HG03064 (cell line): ENCODE data around the gene PFDN4.

Experiments used
- ATAC-seq: cut with Tn5 transposase; IDR thresholded peaks from one replicate; pipeline ENCODE4 v1.9.1; 2021; ENCODE audit warnings: low read depth; ENCODE audit not compliant: unreplicated experiment

Gene PFDN4

DNA sequence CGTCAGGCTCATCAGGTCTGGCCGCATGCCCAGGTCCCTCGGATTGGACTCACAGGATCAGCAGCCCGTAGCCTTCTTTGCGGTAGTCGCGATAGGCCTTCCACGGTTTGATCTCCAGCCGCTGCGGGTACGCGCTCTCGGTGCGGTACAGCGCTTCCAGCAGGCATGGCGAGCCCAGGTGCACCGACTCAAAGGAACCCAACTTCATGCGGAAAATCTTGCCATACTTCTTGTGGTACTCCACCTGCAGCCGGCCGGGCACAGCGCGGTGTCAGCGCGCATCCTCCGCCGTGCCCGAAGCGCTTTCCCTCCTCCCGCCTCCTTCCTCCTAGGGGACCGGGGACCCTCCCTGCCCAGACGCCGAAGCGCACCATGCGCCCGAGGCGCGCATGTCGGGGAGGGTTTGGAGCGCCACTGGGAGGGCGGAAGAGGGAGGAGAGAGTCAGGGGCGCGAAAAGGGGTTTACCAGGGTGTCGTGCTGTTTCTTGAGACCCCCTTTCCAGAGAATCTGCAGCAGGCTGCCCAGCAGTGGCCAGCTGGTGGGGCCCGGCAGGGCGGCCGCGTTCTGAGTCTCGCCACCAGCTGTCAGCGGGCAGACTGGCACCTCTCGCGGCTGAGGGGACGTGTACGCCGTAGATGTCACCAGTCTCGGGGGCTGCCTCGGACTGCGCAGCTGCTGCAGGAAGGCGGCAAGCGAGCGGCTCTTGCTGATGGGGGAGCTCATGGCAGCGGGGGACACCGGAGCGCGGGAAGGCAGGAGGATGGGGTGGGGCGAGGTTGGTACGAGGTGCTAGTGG, 34.8 kb upstream of the PFDN4 start:
- ATAC-seq: no peak

DNA sequence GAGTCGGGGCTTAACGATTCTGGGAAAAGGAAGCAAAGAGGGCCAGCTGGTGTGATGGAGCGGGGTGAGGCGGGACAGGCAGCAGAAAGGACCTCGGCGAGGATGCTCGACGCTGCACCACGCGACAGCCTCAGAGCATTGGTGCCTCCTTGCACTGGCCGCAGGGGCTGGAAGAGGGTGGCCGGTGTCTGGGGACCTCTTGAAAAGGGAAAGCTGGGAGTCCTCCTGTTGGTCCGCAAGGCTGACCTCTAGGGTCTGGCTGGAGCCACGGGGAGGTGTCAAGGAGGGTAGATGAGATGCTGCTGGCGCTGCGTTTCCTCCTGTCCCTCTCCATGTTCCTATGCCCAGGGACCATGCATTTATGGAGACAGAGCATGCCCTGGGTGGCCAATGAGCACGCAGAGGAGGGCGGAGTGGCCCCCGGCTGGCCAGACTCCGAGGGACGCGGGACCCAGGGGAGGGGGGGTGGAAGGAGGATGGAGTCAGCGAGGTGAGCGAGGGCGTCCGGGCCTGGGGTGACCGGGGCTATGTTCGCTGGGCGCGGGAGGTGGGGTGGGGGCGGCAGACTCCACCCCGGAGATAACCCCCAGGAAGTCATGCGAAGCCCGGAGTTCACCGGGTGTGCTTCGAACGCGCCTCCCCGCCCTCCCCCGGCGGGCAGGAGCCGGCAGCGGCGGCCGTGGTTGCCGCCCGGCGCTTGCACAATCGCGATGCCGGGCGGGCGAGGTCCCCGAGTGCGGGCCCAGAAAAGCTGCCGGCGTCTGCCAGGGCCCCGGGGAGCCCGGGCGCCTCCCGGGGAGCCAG, 34.0 kb upstream of the PFDN4 start, which contains the start of gene CYP24A1:
Gene CYP24A1, minus strand, starts transcription at position 334 of the 804 bp plus-strand sequence. CDS start 407 bp downstream, outside the sequence.
- no peak for ATAC-seq

DNA sequence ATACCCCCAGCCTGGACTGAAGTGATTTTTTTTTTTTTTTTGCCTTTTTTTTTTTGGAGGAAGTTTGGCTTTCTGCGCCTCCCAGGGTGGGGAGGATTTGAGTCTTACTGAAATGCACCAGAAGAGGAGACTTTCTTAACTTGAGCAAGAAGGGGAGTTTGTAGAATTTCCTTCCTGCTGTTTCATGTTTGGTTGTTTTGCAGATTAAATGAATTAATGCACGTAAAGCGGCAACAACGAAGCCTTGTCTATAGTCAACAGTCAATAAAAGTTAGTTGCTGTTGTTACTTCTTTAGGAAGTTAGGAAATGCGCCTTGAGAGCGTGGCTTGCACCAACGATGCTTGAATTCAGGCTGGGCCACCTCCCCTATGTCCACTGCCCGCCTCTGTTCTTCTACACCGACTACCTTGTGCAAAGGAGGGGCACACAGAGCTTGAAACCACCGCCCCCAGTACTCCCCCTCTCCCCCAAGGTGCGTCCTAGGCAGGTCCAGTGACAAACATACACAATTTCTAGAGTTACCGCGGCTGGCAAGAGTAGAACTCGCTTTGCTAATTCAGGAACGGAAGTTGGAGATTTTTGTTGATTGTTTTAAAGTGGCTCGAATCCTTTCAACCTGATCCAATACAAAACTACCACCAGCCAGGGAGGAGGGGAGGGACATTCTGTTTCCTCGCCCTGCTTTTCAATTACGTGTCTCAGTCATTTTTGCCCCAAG, 33.3 kb upstream of the PFDN4 start:
- no peak for ATAC-seq

DNA sequence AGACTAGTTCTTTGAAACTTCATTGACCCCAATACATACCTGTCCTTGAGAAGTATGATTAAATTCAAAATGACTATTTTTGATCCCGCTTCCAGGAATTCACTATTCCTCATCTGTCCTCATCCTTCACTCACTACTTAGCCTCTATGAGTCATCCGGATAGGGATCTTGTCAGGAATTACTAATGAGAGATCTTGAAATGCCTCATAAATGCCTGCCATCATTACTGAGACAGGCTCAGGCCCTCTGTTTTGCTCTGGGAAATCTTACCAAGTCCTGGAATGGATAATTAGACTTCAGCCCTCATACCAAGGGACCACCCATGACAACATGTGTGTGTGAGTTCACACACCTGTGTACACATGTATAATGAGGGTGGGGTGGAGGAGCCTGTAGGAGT, 31.3 kb upstream of the PFDN4 start:
- no peak for ATAC-seq

DNA sequence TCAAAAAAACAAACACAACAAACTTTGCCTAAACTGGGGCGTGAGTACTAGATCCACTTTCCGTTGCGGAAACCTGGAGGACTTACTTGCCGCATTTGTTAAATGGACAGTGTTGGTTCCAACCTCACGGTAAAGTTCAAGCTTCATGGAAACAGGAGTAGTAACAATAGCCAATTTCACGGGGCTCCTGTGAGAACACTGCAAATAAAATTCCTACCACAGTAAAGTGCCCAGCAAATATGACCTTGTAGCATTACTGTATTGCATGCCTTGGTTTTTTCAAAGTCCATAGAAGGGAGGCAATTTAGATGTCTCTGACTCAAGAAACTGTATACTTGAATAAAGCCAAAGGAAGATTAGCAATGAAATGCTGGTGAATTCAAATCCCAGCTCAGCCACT, 30.5 kb upstream of the PFDN4 start:
- ATAC-seq: no peak

- no peak for ATAC-seq
These were observed 29.6 kb upstream of the PFDN4 start for GRCh38 chr20:54178256-54178655.

DNA sequence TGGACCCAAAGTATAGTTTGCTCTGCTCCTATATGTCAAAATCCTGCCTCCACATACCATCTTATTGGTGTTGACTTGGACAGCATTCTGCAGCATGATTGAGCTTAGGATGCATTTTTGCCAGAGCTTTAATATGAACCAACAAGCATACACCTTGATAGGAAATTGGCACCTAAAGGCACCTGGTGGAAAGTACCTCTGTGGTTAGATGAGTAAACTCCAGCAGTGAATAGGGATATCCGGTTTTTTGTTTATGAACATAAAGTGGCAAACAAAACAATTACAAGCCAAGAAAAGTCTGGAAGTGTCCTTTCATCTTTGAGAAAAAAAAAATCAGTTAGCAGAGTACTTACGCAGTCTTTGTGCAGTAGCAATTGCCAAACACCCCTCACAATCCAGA, 27.9 kb upstream of the PFDN4 start:
- no peak for ATAC-seq

- no peak for ATAC-seq
These were observed 27.0 kb upstream of the PFDN4 start for GRCh38 chr20:54180931-54181330.

DNA sequence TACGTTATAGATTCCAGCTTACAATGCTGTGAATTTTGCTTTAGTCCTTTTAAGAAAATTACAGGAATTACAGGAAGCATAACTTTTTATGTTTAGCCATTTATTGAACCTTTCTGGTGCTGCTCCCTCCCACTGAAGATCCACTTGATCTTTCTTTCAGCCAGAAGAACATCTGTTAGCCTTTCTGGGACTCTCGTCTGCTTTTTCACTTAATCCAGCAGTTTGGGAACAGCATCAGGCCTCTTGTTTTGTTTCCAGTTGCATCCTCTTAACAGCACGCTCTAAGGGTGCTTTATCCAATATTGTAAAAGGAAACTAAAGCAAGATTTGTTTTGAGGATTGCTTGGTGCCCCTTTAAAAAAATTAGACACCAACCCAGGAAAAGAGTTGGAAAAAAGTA, 23.8 kb upstream of the PFDN4 start:
- ATAC-seq: no peak

DNA sequence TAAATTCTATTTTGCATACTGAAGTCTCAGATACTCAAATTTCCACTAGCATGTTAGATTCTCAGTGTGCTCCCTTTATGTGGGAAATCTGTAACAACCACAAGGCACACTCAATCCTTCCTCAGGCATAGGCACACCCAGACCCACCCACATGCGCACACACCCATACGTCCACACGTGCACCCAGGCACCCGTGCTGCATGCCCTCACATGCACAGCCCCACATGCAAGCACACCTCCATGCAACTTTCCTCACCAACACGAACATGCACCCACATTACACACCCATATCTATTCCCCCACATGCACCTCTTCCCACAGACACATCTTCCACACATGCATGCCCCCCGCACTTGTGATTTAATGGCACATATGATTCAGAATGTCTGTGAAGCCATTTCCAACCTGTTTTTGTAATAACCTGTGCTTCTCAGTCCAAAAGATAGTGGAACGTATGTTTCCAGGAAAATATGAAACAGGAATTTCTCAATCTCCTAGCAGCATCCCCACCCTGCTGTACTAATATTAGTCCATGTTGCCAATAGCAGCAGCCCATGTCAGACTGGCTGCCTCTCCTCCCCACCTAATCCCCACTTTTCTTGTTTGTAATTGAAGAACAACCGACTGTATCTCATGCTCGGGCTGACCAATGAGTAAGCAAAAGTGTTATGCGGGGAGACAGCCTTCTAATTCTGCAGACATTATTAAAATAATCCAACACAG, 22.8 kb upstream of the PFDN4 start:
- ATAC-seq: no peak

- no peak for ATAC-seq
These were observed 19.6 kb upstream of the PFDN4 start for GRCh38 chr20:54188132-54188849.

DNA sequence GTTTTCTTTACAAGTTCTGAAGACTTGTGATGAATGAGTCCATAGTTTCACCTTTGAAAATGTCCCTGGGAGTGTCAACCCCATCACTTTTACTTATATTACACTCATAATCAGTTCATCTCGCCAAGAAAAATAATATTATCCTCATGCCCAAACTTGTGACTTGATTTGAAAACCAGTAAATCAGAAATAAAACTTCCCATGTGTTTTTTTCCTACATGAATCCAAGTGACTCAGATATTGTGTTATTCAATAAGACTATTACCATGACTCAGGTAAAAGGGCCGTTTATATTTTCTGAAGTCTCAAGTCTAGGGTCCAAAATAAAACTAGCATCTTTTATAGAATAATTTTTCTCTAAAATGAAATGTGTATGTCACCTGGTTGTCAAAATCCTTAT, 18.3 kb upstream of the PFDN4 start:
- no peak for ATAC-seq

DNA sequence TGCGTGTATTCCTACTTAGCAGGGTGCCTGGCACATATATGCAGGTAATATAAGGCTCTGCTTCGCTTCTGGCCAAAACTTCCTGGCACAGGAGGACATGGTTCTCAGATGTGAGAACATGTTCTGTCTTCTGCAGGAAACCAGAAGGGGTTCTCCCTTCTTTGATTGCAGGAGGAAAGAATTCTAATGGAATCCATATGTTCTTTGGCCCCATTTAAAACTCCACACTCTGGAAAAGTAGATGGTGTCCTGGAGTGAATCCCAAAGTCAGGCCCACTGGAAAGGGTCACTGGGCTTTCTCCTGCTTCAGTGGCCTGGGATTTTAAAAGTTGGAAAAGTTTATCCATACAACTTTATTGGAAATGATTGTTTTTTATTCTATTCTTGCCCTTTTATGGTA, 17.7 kb upstream of the PFDN4 start:
- ATAC-seq: no peak

GRCh38 chr20:54193817-54194216, 14.1 kb upstream of the PFDN4 start:
- no peak for ATAC-seq

GRCh38 chr20:54194724-54195438, 13.0 kb upstream of the PFDN4 start:
- no peak for ATAC-seq

DNA sequence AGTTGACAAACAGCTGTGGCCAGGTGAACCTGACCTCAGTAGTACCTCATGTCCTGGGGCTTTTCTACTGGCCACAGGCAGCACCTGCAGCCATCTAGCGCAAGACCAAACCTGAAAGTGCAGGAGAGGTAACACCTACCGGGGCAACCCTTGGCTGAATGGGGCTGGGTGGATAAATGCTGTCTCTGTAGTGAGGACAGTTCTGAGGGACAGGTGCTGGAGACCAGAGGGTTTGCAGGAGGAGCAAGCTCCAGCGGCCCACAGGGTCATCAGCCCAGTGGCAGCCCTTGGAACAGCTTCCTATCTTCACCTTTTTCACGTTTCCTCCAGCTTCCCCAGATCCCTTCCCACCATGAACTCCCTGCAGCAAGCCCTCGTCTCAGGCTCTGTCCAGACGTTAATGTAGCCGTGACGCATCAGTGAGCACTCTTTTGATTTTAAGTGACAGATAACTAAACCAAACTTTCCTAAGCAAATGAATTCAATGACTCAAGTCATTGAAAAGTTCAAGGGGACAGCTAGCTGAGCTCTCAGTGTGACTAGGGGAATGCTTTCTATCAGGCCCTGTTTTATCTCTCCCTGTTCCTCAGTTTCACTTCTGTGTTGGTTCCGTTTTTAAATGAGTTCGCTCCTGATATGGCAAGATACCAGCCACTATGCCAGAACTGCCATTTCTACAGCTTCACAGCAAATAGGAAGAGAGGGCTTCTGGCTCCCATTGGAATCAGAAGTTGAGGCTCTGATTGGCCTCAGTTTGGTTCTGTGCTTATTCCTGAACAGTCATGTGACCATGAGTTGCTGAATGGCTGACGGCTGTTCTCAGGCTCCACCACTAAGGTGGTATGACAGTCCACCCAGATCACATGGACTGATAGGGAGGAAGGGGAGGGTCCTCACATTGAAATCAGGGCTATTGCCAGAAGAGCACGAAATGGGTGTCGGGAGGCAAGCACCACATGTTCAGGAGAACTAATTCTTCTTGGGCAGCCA, 12.1 kb upstream of the PFDN4 start:
- ATAC-seq: no peak

GRCh38 chr20:54197621-54198604, 10.0 kb upstream of the PFDN4 start:
- no peak for ATAC-seq
